OCI-M1 (cell line): ENCODE results near the gene CBLN2.

ENCODE experiments used
- DNase-seq: peaks from one replicate; lab custom pipeline; 2025; lab: John Stamatoyannopoulos, UW

Gene CBLN2

DNA sequence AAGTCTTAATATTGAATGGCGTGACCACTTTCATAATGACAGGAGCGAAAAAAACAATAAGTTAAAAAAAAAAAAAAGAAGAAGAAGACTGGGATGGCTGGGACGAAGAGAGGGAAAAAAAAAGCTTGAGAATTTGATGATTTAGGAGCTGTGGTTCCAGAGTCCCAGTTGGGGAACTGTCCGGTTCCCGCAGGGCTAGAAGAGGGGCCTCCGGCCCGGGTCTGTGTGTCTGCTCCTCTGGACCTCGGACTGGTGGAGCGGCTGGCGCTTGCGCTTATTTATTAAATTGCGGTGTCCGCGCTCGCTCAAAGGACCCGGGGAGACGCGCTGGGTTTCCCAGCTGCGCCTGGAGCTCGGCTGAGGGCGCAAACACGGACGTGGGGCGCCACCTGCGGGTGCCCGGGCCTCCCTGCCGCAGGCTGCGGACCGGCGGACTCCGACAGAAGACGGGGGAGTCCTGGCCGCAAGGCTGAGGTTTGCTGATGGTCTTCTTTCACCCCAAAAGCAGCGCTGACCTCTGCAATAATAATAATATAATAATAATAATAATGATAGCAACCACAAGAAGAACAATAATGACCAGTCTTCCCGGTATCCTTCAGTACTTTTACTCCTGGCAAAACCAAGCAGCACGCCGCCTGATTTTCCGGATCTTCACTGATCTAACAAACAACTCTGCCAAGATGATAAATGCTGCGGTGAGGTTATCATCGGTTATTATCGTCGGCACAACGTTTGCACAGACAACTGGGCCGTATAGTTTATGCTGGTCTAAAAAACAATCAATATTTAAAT lies at the start of gene CBLN2:
TSS of gene CBLN2 (minus strand) at position 251 of the 795 bp plus-strand sequence. CDS start 2,182 bp downstream, outside the sequence.
- peak; percentile 86 for DNase-seq

DNA sequence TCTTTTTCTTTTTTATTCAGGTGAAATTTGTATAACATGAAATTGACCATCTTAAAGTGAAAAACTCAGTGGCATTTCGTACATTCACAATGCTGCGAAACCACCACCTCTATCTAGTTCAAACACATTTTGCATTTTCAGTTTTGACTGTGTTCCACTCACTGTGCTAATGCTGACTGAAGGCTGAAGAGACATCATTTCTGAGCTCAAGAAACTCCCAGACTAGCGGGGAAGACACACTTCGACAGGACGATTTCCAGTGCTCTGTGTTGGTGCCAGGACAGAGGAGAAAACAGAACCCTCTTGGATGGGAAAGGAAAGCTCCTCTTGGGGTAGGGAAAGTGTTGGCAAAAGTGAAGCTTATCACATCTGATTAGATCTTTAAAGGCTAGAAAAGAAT lies 44.2 kb upstream of the CBLN2 start:
- DNase-seq = peak; percentile 59

GRCh38 chr18:72584787-72585186 lies 40.6 kb upstream of the CBLN2 start:
- DNase-seq = no peak

GRCh38 chr18:72581976-72582375 lies 37.8 kb upstream of the CBLN2 start:
- no peak for DNase-seq

- no peak for DNase-seq
Measured at GRCh38 chr18:72572896-72573295, 28.8 kb upstream of the CBLN2 start.

DNA sequence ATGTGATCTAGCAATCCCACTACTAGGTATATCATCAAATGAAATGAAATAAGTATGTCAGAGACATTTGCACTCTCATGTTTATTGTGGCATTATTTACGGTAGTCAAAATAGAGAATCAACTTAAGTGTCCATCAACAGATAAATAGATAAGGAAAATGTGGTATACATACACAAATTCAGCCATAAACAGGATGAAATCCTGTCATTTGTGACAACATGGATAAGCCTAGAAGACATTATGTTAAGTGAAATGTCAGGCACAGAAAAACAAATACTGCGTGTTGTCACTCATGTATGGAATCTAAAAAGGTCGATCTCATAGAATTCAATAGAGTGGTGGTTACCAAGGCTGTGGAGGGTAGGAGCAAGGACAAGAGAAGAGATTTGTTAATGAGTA lies 22.1 kb upstream of the CBLN2 start:
- DNase-seq = no peak

GRCh38 chr18:72555968-72556367 lies 11.8 kb upstream of the CBLN2 start:
- DNase-seq = peak; percentile 42

DNA sequence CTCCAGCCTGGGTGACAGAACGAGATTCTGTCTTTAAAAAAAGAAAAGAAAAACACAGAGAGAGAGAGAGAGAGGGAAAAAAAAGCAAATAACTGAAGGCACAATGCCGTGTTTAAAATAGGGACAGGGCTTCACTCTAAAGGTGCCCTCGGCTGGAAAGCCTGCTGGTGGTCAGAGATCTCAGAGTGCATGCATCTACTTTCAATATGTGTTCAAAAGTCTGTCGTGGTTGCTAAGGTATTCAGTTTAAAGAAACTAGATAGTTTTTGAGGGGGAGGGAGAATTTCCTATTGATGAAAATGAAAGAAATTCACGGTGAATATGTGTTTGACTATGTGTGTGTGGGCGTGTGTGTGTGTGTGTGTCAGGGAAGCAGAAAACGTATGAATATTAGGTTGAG lies 11.0 kb upstream of the CBLN2 start:
- DNase-seq = peak; percentile 28

DNA sequence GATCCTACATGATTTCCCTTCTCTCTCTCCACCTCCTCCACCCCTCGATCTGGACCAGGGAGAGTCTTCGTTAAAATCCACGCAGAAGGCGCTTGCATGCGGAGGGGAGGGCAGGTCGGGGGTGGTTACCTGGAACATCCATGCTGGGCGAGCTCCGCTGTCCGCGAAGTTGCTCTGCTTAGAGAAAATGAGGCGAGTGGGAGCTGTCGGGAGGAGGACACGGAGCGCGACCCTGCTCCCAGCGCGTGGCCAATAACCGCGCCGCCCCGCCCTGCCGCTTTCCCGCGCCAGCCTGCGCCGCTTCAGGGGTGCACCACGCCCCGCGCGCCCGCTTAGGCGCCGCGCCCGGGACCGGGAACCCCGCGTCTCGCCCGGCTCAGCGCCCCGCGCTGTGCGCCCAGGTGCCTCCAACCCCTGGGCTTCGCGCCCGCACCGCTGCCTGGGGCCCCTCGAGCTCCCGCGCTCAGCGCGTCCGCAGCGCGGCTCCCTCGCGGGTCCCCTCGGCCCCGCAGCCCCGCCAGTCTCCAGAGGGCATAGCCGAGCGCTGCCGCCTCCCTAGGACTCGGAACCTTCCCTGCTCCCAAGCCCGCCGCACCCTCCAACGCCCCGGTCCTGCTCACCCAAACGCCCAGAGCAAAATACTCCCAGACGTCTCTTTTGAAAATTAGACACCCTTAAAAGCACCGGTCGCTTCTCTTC lies 636 bp downstream of the CBLN2 start:
- no peak for DNase-seq

GRCh38 chr18:72542984-72543356 lies 1.2 kb downstream of the CBLN2 start:
- DNase-seq = no peak

DNA sequence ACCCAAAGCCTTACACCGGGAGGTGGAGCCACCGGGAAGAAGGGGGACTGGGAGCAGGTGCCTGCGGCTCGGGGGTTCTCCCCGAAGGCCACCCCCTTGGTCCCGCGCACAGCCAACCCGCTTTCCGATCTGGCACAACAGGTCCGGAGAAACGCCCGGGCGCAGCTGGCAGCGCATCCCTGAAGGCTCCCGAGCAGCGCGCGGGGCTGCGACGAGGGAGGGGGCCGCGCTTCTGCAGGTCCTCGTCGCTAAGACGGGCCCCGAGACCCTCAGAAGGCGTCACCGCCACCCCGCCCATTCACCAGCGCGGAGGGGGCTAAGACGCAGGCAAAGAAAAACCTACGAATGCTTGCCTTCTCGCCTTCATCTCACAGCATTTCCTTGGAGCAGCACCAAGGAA lies 1.8 kb downstream of the CBLN2 start:
- no peak for DNase-seq

DNA sequence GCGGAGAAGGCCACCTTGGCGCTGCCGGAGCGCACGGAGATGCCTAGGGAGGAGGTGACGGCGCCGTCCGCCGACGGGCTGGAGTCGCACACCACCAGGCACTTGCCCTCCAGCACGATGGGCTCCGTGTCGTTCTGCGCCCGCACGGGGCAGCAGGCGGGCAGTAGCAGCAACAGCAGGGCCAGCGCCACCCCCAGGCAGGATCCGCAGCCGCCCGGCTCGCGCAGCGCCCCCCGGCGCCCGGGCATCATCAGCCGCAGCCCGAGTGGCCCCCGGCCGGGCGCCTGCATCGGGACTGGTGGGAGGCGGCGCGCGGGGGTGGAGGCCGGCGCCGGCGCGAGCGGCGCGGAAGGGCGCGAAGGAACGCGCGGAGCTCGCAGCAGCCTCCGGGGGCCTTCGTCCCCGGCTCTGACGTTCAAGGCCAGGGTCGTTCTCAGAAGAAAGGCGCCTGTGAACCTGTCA lies 2.2 kb downstream of the CBLN2 start:
- no peak for DNase-seq

DNA sequence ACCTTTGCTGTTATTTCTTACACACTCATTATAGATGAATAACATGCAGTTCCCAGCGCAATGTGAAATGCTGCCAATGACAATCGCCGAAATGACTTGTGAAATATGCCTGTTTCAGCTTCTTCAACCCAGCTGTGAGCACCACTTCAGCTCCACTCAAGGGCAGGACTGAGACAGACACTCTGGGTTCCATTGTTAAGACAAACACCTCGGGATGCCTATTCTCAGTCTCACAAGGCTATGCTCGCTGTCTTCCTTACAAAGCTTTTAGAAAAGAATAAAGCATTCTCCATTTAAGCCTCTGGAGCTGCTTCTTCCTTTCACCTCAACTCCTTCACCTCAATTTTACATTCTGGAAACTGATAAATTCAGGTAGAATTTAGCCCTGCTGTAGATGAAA lies 4.2 kb downstream of the CBLN2 start:
- DNase-seq = no peak

DNA sequence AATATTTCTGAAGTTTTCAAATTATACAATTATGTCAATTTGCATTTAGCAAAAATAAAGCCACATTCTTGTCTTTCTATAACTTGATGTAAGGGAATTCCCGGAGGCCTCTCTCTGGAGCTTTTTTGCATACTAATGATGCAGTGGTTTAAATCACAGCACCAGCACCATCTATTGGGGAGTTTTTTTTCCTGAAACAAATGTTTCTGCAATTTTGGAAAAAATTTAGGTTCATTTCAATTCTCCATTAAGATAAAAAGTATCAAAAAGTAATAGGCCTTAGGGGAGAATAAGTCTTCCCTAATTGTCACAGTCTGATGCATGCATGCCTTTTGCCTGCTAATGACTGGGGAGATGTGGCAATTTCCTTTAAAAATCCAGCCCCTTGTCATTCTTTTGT lies 13.5 kb downstream of the CBLN2 start:
- DNase-seq = no peak

DNA sequence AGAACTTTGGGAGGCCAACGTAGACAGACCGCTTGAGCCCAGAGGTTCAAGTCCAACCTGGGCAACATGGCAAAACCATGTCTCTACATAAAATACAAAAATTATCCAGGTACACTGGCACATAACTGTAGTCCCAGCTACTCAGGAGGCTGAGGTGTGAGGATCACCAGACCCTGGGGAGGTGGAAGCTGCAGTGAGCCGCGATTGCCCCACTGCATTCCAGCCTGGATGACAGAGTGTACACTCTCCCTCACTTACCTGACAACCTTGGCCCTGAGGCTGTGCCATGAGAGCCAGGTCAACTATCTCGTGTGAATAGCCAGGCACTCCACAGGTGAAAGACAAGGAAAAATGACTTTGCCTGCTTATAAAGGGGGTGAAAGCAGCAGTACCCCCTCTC lies 39.3 kb downstream of the CBLN2 start:
- DNase-seq = no peak

GRCh38 chr18:72502671-72503431 lies 41.3 kb downstream of the CBLN2 start:
- DNase-seq = no peak

GRCh38 chr18:72492497-72492896 lies 51.6 kb downstream of the CBLN2 start:
- DNase-seq = no peak
